ENCODE data around the gene RAVER1.

The RAVER1 gene

DNA sequence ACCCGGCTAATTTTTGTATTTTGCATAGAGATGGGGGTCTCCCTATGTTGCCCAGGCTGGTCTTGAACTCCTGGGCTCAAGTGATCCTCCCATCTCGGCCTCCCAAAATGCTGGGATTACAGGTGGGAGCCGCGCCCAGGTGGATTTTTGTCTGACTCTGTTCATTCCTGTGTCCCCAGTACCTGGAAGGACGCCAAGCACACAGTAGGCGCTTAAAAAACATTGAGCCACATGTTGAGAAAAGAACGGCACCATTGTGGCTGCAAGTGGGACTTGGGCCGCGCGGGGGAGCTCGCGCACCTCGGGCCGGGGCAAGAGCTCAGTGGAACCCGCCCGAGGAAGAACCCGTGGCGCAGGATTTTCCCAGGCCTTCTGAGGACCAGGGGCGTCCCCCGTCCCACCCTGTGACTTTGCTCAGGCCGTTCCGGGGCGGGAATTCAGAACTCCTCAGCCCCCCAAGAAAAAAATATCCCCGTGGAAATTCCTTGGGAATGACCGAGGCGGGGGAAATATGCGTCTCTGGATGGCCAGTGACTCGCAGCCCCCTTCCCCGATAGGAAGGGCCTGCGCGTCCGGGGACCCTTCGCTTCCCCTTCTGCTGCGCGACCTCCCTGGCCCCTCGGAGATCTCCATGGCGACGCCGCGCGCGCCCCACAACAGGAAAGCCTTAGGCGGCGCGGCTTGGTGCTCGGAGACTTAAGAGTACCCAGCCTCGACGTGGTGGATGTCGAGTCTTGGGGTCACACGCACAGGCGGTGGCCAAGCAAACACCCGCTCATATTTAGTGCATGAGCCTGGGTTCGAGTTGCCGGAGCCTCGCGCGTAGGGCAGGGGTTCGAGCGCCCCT, 63.8 kb downstream of the RAVER1 start:
- DNase-seq (ENCODE audit: low spot score), result peak; percentile 91

GRCh38 chr19:10268071-10268470, 65.3 kb downstream of the RAVER1 start:
- DNase-seq (ENCODE audit: low spot score), result no peak

DNA sequence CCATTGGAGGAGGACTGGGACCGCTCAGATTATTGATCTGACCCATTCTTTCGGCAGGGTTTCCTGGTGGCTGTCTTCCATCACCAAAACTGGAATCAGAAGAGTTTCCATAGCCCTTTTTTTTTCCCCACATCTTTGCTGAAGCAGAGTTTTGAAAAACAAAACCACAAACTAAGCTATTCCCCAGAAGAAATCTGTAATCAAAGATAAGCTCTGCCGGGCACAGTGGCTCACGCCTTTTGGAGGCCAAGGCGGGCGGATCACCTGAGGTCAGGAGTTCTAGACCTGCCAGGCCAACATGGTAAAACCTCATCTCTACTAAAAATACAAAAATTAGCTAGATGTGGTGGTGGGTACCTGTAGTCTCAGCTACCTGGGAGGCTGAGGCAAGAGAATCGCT, 66.6 kb downstream of the RAVER1 start:
- DNase-seq (ENCODE audit: low spot score), result no peak

Data from activated CD4-positive, alpha-beta T cell treated with anti-CD3 and anti-CD28 coated beads, Interleukin-2, Interleukin-4, amounts not matched to agents 100 ng/mL and 50 ng/mL, durations not matched to agents 16 hours and 8 hours (primary cell).